GM19025 (cell line): ENCODE measurements around the gene KRT15.

ENCODE experiments used
- ATAC-seq: cut with Tn5 transposase; IDR thresholded peaks from one replicate; pipeline ENCODE4 v1.9.1; 2021; ENCODE audit warnings: mild to moderate bottlenecking, low read depth, moderate library complexity; ENCODE audit not compliant: unreplicated experiment

KRT15 gene

GRCh38 chr17:41527063-41528023 is 8.7 kb upstream of the KRT15 start:
- no peak for ATAC-seq

- no peak for ATAC-seq
Measured at GRCh38 chr17:41524261-41524660, 5.6 kb upstream of the KRT15 start.

GRCh38 chr17:41523787-41524186 is 5.1 kb upstream of the KRT15 start:
- no peak for ATAC-seq

GRCh38 chr17:41523225-41523593 is 4.5 kb upstream of the KRT15 start:
- ATAC-seq: no peak

GRCh38 chr17:41522301-41523224 is 3.9 kb upstream of the KRT15 start:
- no peak for ATAC-seq

GRCh38 chr17:41521574-41522261 is 3.0 kb upstream of the KRT15 start:
- no peak for ATAC-seq

GRCh38 chr17:41520821-41521521 is 2.3 kb upstream of the KRT15 start:
- no peak for ATAC-seq

- ATAC-seq: no peak
Measured at GRCh38 chr17:41519501-41520224, 973 bp upstream of the KRT15 start.

GRCh38 chr17:41518031-41518430 is 659 bp downstream of the KRT15 start:
- ATAC-seq: no peak

- ATAC-seq: no peak
Measured at GRCh38 chr17:41516830-41517283, 1.8 kb downstream of the KRT15 start.

GRCh38 chr17:41516147-41516829 is 2.4 kb downstream of the KRT15 start:
- no peak for ATAC-seq

GRCh38 chr17:41513168-41513547 is 5.5 kb downstream of the KRT15 start:
- no peak for ATAC-seq

- ATAC-seq: no peak
Measured at GRCh38 chr17:41512546-41513167, 6.0 kb downstream of the KRT15 start.

- ATAC-seq: no peak
Measured at GRCh38 chr17:41511716-41512115, 7.0 kb downstream of the KRT15 start.

- no peak for ATAC-seq
Measured at GRCh38 chr17:41511116-41511515, 7.6 kb downstream of the KRT15 start.

- ATAC-seq: no peak
Measured at GRCh38 chr17:41510251-41511065, 8.2 kb downstream of the KRT15 start.

GRCh38 chr17:41507315-41507880 is 11.3 kb downstream of the KRT15 start:
- ATAC-seq: no peak
